Activated naive CD4-positive, alpha-beta T cell treated with anti-CD3 and anti-CD28 coated beads, Interleukin-2, amount 10 ng/mL, durations not matched to agents 7 days and 5 days (primary cell): ENCODE measurements around the gene NOL6.

Experiments used
- CTCF ChIA-PET: fragments of 350-600 bp; sonication (Branson Sonifier 250); formaldehyde crosslinking; loops from one replicate; lab custom pipeline; 2021; ENCODE audit warnings: antibody characterized with exemption; lab: Charles Lee
- DNase-seq: peaks from one replicate; pipeline ENCODE4 v3.0.0-alpha.2; 2020
- H3K27ac Mint-ChIP-seq: one replicate; pipeline ENCODE4 v1.8.0; 2021; ENCODE audit warnings: mild to moderate bottlenecking, moderate library complexity, mixed read lengths
- H3K27me3 Mint-ChIP-seq: one replicate; pipeline ENCODE4 v1.8.0; 2021; ENCODE audit warnings: mild to moderate bottlenecking, mixed read lengths
- H3K36me3 Mint-ChIP-seq: one replicate; pipeline ENCODE4 v1.8.0; 2021; ENCODE audit warnings: mixed read lengths
- H3K4me1 Mint-ChIP-seq: one replicate; pipeline ENCODE4 v1.8.0; 2021; ENCODE audit warnings: mixed read lengths
- H3K4me3 Mint-ChIP-seq: one replicate; pipeline ENCODE4 v1.8.0; 2021; ENCODE audit warnings: mild to moderate bottlenecking, moderate library complexity, mixed read lengths
- H3K9me3 Mint-ChIP-seq: one replicate; pipeline ENCODE4 v1.8.0; 2021; ENCODE audit warnings: mixed read lengths

The NOL6 gene

DNA sequence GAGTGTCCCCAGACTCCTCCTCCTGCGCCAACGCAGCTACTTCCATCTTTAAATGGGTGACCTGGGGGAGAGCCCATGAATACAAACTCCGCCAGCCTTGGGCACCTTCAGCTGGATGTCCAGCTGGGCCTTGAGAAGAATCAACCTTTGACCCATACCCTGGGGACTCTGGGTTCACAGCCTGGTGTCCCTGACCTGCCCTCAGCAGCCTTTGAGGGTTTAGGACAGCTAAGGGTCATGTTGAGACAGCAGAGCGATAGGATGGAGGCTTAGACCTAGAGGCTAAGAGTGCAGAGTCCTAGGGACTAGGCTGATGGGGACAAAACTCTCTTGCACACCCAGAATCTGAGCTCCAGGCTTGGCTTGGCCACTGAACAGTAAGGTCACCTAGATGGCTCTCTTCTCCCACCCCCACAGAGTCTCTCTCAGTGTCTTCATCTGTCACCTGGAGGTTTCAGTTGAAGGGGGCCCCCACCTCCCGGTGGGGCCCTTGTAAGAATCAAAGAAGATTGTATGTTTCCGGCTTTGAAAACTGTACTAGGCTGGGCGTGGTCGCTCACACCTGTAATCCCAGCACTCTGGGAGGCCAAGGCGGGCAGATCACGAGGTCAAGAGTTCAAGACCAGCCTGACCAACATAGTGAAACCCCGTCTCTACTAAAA is 19.6 kb downstream of the NOL6 start:
- CTCF ChIA-PET, result interaction anchor here (0.9 to 15.7 kb wide), 10 partner anchors 9 to 169 kb away, joined by 3 to 255 read pairs (median 4); partner anchors contain the start of genes AQP7, NFX1 and NOL6
- Mint-ChIP-seq H3K36me3 (peaks cover 5% of the 10 kb centered on the region), H3K4me3 (no peak overlapping the region), H3K27me3 (no peaks in the 10 kb centered on the region), H3K4me1 (peaks cover 75% of the 10 kb centered on the region), H3K27ac (peak overlapping the region; percentile 90), H3K9me3 (no peaks in the 10 kb centered on the region)
- peak; percentile 35 for DNase-seq

DNA sequence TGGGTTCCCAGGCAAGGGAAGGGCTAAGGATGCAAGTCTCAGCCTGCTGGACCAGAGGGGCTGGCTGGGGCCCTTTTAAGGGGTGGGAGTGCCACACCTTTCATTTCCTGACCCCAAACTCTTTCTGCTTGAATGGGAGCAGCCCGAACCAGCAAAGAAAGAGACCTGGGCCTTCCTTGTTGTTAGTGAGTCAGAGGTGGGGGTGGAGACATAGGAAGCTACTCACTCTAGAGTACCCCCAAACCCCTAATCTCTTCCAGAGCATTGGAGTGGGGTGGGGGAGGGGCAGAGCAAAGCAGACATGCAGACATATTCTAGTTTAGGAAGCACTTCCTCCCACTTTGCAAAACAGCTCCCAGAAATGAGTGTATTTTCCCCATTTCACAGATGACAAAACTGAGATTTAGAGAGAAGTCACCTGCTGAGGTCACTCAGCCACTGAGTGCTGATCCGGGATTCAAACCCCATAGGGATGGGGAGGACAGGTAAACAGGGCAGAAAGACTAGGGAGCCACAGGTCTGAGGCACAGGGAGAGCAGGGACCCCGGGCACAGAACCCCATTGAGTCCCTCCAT is 20.4 kb downstream of the NOL6 start:
- peaks cover 5% of the 10 kb centered on the region for H3K36me3 Mint-ChIP-seq
- H3K27me3 Mint-ChIP-seq, result no peaks in the 10 kb centered on the region
- peaks cover 74% of the 10 kb centered on the region for H3K4me1 Mint-ChIP-seq
- H3K9me3 Mint-ChIP-seq, result no peaks in the 10 kb centered on the region
- no peak overlapping the region for H3K4me3 Mint-ChIP-seq
- DNase-seq, result peak; percentile 54
- CTCF ChIA-PET, result interaction anchor here (0.6 to 15.7 kb wide), 27 partner anchors 8 to 168 kb away, joined by 3 to 255 read pairs (median 4); partner anchors contain the start of genes AQP7, NFX1 and NOL6
- peak overlapping the region; percentile 90 for H3K27ac Mint-ChIP-seq

DNA sequence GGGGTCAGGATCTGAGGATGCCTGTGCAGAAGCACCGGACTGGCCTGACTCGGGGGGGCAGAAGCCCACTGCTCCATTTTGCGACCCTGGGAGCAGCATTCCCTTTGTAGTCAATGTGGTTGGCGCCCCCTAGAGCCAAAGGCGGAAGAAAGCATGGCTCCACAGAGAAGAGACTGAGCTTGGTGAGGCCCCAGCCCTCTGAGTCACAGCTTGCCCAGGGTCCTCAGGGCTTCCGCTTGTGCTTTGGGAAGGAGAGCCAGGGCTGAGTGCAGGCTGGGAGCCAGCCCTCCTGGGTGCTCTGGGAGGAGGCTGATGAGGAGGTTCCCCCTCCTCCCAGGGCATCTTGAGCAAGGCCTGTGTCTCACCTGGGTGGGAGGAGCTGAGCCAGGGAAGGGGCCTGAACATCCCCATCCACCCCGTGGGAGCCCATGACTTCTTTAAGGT is 20.9 kb downstream of the NOL6 start:
- peaks cover 76% of the 10 kb centered on the region for H3K4me1 Mint-ChIP-seq
- H3K27ac Mint-ChIP-seq, result peak overlapping the region; percentile 90
- H3K9me3 Mint-ChIP-seq, result no peaks in the 10 kb centered on the region
- DNase-seq, result peak; percentile 68
- CTCF ChIA-PET, result interaction anchor here (0.6 to 15.7 kb wide), 25 partner anchors 9 to 167 kb away, joined by 3 to 255 read pairs (median 4); partner anchors contain the start of genes AQP7, NFX1 and NOL6
- H3K36me3 Mint-ChIP-seq, result peaks cover 4% of the 10 kb centered on the region
- H3K4me3 Mint-ChIP-seq, result no peak overlapping the region
- no peaks in the 10 kb centered on the region for H3K27me3 Mint-ChIP-seq

DNA sequence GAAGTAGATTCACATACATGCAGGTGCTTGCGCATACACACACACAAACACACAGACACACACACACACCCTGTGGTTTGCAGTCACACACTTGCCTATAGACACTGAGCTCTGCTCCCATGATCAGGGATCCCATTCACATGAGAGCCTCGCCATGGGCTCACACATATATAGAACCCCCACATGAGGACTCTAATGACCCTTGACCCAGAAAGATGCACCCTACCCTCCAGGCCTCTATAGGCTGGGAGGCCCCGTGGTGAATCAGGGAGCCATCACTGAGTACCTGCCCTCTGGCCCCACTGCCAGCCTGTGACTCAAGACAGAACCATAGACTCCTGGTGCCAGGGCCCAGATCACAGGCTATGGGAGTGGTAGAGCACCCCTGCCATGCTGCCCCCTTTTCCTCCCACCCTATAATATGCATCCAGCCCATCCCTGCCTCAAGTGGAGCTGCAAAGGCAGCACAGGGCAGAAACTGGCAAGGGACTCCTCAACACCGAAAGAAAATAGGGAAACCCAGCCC is 23.0 kb downstream of the NOL6 start:
- DNase-seq, result no peak
- Mint-ChIP-seq H3K27me3 (no peaks in the 10 kb centered on the region), H3K4me1 (peaks cover 65% of the 10 kb centered on the region), H3K9me3 (no peaks in the 10 kb centered on the region), H3K27ac (no peak overlapping the region), H3K4me3 (no peak overlapping the region), H3K36me3 (peaks cover 15% of the 10 kb centered on the region)
- CTCF ChIA-PET, result interaction anchor here (1.3 to 15.7 kb wide), 5 partner anchors 9 to 163 kb away, joined by 3 to 255 read pairs (median 36); partner anchors contain the start of genes AQP7 and NOL6

DNA sequence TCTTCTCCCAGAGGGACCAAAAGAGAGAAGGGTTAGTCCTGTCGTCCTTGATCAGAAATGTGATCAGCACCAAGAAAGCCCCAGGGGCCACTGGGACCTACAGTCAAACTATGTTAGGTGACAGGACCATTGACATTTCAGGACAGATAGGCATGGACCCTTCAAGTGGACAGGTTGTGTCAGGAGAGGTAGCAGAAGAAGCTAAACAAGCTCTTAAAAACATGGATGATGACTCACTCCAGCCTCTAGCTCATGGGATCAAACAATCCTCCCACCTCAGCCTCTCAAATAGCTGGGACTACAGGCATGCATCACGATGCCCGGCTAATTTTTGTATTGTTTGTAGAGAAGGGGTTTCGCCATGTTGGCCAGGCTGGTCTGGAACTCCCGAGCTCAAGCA is 24.0 kb downstream of the NOL6 start:
- H3K9me3 Mint-ChIP-seq, result no peaks in the 10 kb centered on the region
- peaks cover 69% of the 10 kb centered on the region for H3K4me1 Mint-ChIP-seq
- no peaks in the 10 kb centered on the region for H3K27me3 Mint-ChIP-seq
- no peak overlapping the region for H3K27ac Mint-ChIP-seq
- CTCF ChIA-PET, result interaction anchor here (1.3 to 15.7 kb wide), 4 partner anchors 19 to 162 kb away, joined by 3 to 255 read pairs (median 110); partner anchors contain the start of gene NOL6
- no peak for DNase-seq
- no peak overlapping the region for H3K4me3 Mint-ChIP-seq
- peaks cover 24% of the 10 kb centered on the region for H3K36me3 Mint-ChIP-seq

DNA sequence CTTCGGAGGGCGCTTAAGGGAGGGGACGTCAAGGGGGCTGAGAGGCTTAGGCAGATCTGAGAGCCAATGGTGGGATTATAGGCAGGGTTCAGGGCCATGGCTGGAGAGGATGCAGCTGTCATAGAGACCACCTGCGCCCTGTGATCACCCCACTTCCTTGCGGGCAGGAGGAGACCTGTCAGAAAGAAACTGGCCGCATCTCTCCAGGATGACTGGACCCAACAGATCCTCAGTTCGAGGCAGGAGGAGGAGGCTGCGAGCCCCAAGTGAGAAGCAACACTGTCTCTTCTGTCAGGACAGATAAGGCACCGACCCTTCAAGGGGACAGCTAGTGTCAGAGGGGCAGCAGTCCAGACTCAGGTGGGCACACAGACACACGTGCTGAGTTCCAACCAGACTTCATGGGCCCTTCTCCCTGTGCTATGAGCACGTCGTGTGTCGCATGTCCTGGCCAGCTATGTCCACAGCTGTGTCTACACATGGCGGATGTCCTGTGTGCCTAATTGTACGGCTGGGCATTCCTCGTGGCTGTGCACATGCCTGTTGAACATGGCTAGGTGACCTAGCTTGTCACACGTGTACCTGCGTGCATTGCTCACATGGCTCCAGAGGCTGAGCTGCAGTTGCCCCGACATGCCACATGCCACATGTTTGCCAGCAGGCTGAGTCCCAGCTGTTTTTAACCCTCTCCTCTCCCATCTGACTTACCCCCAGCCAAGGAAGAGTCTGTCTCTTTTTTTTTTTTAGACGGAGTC is 25.7 kb downstream of the NOL6 start:
- CTCF ChIA-PET, result interaction anchor here (0.8 to 15.7 kb wide), 11 partner anchors 8 to 161 kb away, joined by 3 to 255 read pairs (median 7); partner anchors contain the start of gene NOL6
- Mint-ChIP-seq H3K4me1 (peaks cover 68% of the 10 kb centered on the region), H3K36me3 (peaks cover 41% of the 10 kb centered on the region), H3K4me3 (peak overlapping the region; percentile 91), H3K27me3 (no peaks in the 10 kb centered on the region), H3K27ac (peak overlapping the region; percentile 97), H3K9me3 (no peaks in the 10 kb centered on the region)
- DNase-seq, result no peak

DNA sequence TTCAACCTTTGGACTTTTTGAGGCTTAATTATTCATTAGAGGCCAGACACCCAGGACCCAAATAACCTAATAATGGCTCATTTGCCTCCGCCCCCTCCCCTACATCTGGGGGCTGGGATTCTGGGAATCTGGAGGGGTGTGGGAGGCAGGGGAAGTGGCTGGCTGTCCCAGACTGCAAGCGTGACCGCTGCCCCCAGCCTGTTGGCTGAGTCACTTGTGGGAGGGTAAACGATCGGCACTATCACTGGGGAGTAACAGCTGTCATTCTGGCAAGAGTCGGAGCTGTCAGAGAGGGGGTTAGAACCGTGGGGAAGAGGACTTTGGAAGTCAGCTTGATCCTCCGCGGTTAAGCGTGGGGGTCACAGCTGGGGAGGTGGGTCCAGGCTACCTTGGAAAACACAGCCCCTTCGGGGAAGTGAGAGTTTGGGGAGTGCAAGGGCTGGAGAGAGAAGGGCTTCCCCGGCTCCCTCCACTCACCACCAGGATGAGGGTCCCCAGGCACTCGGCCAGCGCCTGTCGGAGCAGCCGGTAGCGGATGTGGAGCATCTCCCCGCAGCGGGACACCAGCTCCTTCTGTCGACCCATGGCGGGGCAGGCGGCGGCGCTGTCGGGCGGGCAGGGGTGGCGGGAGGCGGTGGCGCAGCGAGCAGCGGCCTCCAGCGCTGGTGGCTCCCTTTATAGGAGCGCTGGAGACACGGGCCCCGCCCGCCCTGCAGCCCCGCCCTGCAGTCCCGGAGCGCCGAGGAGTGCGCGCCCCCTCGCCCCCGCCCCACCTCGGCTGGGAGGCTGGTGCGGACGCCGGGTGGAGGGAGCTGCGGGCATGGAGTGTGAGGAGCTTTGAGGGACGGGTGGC is 26.6 kb downstream of the NOL6 start, which contains the start of gene AQP3:
Gene AQP3, minus strand, starts transcription at position 648 of the 853 bp plus-strand sequence. Its CDS starts 63 bp downstream, at position 585.
- Mint-ChIP-seq H3K4me3 (peak within 1 kb of the TSS; percentile 91), H3K27ac (peak within 1 kb of the TSS; percentile 97), H3K9me3 (no peaks in the 10 kb centered on the region), H3K36me3 (peaks cover 47% of the 10 kb centered on the region), H3K27me3 (no peaks in the 10 kb centered on the region), H3K4me1 (peaks cover 68% of the 10 kb centered on the region)
- DNase-seq, result peak; percentile 91
- CTCF ChIA-PET, result interaction anchor here (0.8 to 15.7 kb wide), 11 partner anchors 10 to 160 kb away, joined by 3 to 255 read pairs (median 7); partner anchors contain the start of gene NOL6

DNA sequence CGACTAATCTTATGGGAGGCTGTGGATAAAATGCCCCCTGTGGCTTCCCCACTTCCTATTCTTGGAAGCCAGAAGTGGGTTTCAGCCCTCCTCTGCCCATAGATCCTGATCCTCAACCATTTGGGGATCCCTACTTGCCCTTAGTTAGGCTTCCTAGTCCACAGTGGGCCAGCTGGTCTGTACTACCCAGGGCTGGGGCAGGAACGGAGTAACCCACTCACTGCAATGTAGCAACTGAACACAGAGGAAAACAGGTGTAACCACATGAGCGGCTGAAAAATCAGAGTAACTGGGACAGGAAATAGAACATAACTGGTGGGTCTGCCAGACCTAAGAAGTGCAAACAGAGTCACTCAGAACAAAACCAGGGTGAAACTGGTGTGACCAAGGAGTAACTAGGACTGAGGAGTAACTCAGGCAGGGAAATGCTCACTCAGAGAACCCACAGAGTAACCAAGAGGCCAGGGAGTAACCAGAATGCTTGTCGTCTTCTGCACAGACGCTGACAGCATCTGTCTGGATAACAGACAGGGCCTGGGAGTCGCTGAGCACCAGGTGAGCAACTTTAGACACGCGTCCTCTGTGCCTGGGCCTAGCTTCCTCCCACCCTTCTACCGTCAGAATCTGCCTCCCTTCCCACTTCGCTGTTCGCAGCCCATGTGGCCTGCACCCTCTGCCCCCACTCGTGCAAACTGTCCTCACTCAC is 27.3 kb downstream of the NOL6 start:
- Mint-ChIP-seq H3K36me3 (peaks cover 54% of the 10 kb centered on the region), H3K4me3 (peak overlapping the region; percentile 91), H3K27me3 (no peaks in the 10 kb centered on the region), H3K4me1 (peaks cover 71% of the 10 kb centered on the region), H3K9me3 (no peaks in the 10 kb centered on the region), H3K27ac (peak overlapping the region; percentile 97)
- CTCF ChIA-PET, result interaction anchor here (0.7 to 15.7 kb wide), 10 partner anchors 9 to 159 kb away, joined by 3 to 255 read pairs (median 7); partner anchors contain the start of gene NOL6
- DNase-seq, result peak; percentile 72

DNA sequence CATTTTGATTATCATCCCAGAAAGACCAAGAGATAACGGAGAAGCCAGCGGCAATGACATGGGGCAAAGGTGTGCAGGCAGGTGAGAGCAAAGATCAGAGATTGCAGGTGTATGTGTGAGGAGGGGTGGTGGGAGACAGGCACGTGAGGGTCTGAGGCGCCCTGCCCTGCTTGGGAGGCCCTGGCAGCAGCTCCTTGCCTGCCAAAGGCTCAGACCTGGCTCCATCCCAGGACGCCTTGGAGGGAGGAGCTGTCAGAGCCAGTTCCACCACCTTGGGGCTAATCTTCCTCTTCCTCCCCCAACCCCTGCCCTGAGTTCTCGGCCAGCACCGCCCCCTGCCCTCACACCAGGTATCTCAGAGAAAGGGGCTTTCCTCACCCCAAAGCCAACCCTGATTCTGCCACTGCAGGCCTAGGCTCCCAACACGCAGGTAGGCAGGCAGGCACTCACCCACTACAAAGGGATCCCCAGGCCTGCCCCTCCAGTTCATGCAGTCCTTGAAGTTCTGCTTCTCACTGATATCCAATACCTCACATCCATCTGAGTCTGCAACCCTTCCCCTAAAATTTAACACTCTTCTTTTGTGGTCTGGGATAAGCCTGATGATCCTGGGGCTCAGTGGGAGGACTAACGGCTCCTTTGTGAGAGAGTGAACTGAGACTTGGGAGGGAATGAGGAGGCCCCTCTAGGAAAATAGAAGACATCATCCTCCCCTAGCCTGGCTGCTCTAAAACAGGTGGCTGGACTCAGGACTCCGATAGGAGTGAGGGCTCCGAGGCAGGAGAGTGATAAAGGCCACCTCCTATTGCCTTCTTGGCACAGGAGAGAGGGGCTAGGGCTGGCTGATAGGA is 28.1 kb downstream of the NOL6 start:
- Mint-ChIP-seq H3K4me3 (peak overlapping the region; percentile 91), H3K36me3 (peaks cover 61% of the 10 kb centered on the region), H3K27me3 (no peaks in the 10 kb centered on the region), H3K4me1 (peaks cover 72% of the 10 kb centered on the region), H3K9me3 (no peaks in the 10 kb centered on the region), H3K27ac (peak overlapping the region; percentile 97)
- CTCF ChIA-PET, result interaction anchor here (0.7 to 11.0 kb wide), 5 partner anchors 8 to 71 kb away, joined by 3 to 193 read pairs (median 6); no protein-coding TSS in a partner anchor
- DNase-seq, result peak; percentile 39

DNA sequence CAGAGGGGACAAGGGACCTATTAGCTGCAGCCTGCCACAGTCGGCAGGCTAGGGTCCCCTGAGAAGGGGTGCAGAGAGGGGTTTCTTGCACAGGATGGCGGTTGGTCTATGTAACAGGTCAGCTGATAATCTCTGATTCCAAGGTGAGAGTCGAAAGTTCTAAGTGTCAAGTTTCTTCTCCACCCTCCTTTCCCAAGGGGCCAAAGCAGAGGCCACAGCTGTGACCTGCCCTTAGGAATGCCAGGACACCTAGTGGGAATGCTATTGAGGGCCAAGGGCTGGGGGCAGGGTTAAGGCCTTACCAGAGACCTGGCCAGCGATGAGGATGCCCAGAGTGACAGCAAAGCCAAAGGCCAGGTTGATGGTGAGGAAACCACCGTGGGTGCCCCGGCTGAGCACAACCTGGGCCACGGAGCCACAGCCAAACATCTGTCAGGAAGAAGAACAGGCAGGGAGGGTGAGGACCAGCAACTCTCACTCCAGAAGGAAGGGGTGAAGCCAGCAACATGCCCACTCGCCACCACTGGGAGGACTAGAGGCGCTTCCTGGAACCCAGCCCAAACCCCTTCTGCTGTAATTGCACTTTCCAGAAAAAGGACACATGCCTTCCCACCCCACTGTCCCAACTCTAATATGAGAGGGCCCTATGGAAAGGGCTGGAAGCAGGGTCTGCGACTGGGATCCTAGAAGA is 30.1 kb downstream of the NOL6 start:
- Mint-ChIP-seq H3K27me3 (no peaks in the 10 kb centered on the region), H3K36me3 (peaks cover 75% of the 10 kb centered on the region), H3K9me3 (no peaks in the 10 kb centered on the region), H3K4me3 (peak overlapping the region; percentile 91), H3K27ac (peak overlapping the region; percentile 80), H3K4me1 (peaks cover 85% of the 10 kb centered on the region)
- CTCF ChIA-PET, result interaction anchor here (1.6 to 11.0 kb wide), 3 partner anchors 9 to 29 kb away, joined by 4 to 193 read pairs (median 6); no protein-coding TSS in a partner anchor
- no peak for DNase-seq

DNA sequence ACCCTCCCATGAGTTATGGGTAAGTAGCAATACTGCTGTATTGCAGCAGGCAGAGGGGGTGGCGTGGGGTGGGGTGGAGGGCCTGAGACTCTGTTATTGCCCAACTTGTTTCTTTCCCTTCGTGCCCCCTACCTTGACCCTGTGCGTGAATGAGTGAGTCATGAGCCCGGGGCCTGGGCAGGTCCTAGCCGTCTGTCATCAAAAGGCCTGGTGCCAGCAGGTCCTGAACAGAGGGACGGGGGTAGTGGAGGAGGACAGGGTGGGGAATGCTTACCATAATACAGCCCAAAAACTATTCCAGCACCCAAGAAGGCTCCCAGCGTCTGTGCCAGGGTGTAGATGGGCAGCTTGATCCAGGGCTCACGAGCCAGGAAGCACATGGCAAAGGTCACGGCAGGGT is 30.7 kb downstream of the NOL6 start:
- no peaks in the 10 kb centered on the region for H3K27me3 Mint-ChIP-seq
- H3K4me1 Mint-ChIP-seq, result peaks cover 84% of the 10 kb centered on the region
- CTCF ChIA-PET, result interaction anchor here (1.3 to 1.6 kb wide), 2 partner anchors 10 to 12 kb away, joined by 3 to 4 read pairs; no protein-coding TSS in a partner anchor

More for the DNA sequence above, 30.7 kb downstream of the NOL6 start:
- DNase-seq, result no peak
- H3K4me3 Mint-ChIP-seq, result no peak overlapping the region
- H3K27ac Mint-ChIP-seq, result no peak overlapping the region
- peaks cover 74% of the 10 kb centered on the region for H3K36me3 Mint-ChIP-seq
- no peaks in the 10 kb centered on the region for H3K9me3 Mint-ChIP-seq
